BLaER1 (cell line): Measurements from ENCODE around the gene MC2R.

ENCODE experiments used
- H3K27ac ChIP-seq: shearing (Covaris generic); formaldehyde crosslinking; 2 replicates; pipeline ENCODE4 v1.8.1; 2022
- H3K27me3 ChIP-seq: shearing (Covaris generic); formaldehyde crosslinking; 2 replicates; pipeline ENCODE4 v1.8.1; 2022
- H3K36me3 ChIP-seq: shearing (Covaris generic); formaldehyde crosslinking; 2 replicates; pipeline ENCODE4 v1.8.1; 2022
- H3K4me1 ChIP-seq: shearing (Covaris generic); formaldehyde crosslinking; 2 replicates; pipeline ENCODE4 v1.8.1; 2022
- H3K4me2 ChIP-seq: shearing (Covaris generic); formaldehyde crosslinking; 2 replicates; pipeline ENCODE4 v1.8.1; 2022
- H3K4me3 ChIP-seq: shearing (Covaris generic); formaldehyde crosslinking; 2 replicates; pipeline ENCODE4 v1.8.1; 2022
- H3K9ac ChIP-seq: shearing (Covaris generic); formaldehyde crosslinking; 2 replicates; pipeline ENCODE4 v1.8.1; 2022
- H3K9me3 ChIP-seq: shearing (Covaris generic); formaldehyde crosslinking; 2 replicates; pipeline ENCODE4 v1.8.1; 2022
- H4K20me1 ChIP-seq: shearing (Covaris generic); formaldehyde crosslinking; 2 replicates; pipeline ENCODE4 v1.8.1; 2022
- Cebpa-rat ChIP-seq: shearing (Covaris generic); IDR thresholded peaks from 2 replicates; pipeline ENCODE4 v1.8.1; 2022

The MC2R gene

GRCh38 chr18:13834496-13835015 is 80.8 kb downstream of the MC2R start:
- H3K4me3 ChIP-seq, result no peak overlapping the region
- H3K4me1 ChIP-seq, result no peaks in the 10 kb centered on the region
- no peaks in the 10 kb centered on the region for H4K20me1 ChIP-seq
- no peak overlapping the region for H3K9ac ChIP-seq
- 0 out of 2 replicates have a peak, but pooled peaks cover 3% of the 10 kb centered on the region for H3K9me3 ChIP-seq
- no peak overlapping the region for H3K27ac ChIP-seq
- no peaks in the 10 kb centered on the region for H3K27me3 ChIP-seq
- no peak overlapping the region for H3K4me2 ChIP-seq
- no peak for TF ChIP-seq Cebpa-rat
- H3K36me3 ChIP-seq, result no peaks in the 10 kb centered on the region
